GM12872 (cell line): ENCODE measurements around the gene ANO5.

Source experiments
- CTCF ChIP-seq: IDR thresholded peaks from 3 replicates; pipeline ENCODE4 v1.5.1; 2011; ENCODE audit warnings: low read depth, mild to moderate bottlenecking, low read length, moderate library complexity; ENCODE audit not compliant: insufficient read depth

ANO5 gene

GRCh38 chr11:22192642-22193347, at the start of gene ANO5:
Gene ANO5 (plus strand): TSS chr11:22193085. CDS start chr11:22193493, 408 bp downstream.
- TF ChIP-seq CTCF: no peak

DNA sequence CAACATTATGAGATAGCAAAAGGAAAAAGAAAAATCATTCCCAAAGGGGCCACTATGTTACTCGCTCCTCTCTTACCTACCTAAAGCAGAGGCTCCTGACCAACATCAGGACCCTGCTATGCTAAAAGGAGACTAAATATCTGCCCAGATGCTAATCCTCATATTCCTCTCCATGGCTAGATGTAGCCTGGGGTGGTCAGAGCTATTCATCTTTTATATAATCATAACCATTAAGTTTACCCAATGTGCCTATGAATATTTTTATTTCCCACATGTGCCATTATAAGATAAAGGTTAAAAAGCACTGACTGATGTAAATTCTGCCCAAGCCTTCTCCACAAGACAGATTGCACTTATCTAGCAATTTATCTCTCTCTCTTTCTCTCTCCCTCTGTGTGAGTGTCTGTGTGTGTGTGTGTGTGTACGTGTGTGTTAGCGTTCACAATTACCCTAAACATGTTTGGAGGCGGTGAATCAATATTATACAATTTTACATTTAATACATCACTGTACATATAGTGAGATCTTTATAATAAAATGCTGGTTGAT, 41.2 kb upstream of the ANO5 start:
- no peak for TF ChIP-seq CTCF

DNA sequence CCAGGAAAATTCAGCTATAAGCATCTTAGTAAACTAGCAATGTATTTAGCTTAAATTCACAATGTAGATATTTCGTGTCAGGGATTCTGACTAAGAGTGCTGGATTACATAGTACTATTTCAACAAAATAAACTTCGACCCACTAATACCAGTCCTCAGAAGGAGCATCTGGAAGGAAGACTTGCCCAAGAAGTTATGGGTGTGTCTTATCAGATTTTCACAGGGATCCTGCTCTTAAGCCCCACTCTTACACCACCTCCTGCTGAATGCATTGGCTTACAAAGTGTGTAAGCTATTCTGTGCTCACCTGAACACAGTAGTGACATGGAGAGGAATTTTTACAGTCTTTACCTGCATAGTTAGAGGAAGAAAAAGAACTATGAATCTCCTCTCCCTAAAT, 35.4 kb upstream of the ANO5 start:
- no peak for TF ChIP-seq CTCF

DNA sequence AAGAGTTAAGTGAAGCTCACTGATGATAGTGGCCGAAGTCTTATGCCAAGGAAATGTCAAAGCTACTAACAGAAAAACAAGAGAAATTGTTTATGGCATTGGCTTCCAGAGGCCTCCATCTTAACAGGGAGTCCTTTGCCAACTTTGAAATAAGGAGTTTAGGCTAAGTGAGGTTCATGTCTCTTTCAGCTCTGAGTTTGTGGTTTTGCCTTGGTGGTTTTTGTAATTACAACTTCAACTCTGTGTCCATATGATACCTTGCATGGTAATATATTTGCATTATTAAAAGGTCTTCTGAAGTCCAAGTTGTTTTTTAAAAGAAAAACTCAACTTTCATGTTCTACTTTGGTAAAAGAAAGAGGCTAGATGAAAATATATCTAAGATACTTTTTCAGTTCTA, 31.4 kb upstream of the ANO5 start:
- TF ChIP-seq CTCF: no peak

- TF ChIP-seq CTCF: no peak
These were observed 30.1 kb upstream of the ANO5 start for GRCh38 chr11:22162756-22163155.

DNA sequence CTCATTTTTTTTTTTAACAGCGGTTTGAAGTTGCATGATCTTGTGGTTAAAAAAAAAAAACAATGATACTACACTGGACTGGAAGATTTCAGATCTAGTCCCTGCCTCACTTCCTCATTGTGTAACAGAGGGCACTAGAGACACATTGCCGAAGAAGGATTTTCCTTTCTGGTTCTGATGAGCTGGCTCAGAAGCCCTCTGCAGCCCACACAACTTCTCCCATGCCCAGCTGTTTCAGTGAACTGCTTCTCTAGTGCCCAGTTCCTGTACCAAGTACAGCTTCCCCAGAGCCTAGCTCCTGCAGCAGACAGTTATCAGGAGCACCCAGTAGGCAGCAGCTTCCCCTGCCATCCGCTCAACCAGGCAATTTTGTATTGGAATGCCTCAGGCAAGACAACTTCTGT, 29.5 kb upstream of the ANO5 start:
- 0 out of 3 replicates have a peak, but pooled peaks have one; percentile 5 for TF ChIP-seq CTCF

- no peak for TF ChIP-seq CTCF
These were observed 27.8 kb upstream of the ANO5 start for GRCh38 chr11:22165087-22165486.
